Measurements from ENCODE around the gene STXBP1. TPM values are rescaled to one million over a fixed set of nuclear protein-coding genes. Genes with fewer than 3 reads are reported as not detected.

STXBP1 gene
- total and polyA plus RNA-seq, 2 of the 8 experiments (the other 6 are each of a cell fraction or from before 2014, with no cell fraction given) = 11.5 to 60.9 TPM

DNA sequence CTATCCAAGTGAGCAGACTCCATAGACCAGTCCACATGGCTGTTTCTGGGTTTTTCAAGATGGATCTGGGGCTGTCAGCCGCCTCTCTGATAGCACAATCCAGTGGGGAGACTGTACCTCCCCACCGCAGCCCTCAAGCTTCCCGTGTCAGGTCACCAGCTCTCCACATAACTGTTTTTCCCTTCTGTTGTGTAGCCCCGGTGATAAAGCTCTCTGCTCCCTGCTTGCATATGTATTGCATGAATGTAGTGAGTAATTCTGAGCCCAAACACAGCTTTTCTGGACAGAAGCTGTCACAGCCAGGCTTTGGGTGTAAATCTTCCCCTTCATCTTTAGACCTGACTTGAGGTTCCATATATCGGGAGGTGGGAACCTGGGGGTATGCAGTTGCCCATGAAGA, 71.6 kb downstream of the STXBP1 start:
- H4K20me1 ChIP-seq (replicated peaks in 1 of 2; ENCODE audit: control insufficient read depth in 1 of 2, insufficient read depth in 2 of 2, low read length in 2 of 2) = peaks cover 0 to 2% of the 10 kb centered on the region in 2 experiments
- H4K91ac ChIP-seq (replicated peaks; ENCODE audit: insufficient read length, low read length) = no peak overlapping the region
- no peaks in the 10 kb centered on the region for H3K79me1 ChIP-seq (ENCODE audit: low read depth, low read length)
- no peak overlapping the region for H3K56ac ChIP-seq (replicated peaks; ENCODE audit: insufficient read length, low read depth, low read length)
- H3K4me3 ChIP-seq (ENCODE audit: extremely low read depth in 1 of 4, insufficient read depth in 2 of 4, low read depth in 3 of 4, low read length in 4 of 4) = no peak overlapping the region
- ChIA-PET CTCF (ENCODE audit: partially characterized antibody) (interaction anchor here (0.9 to 2.9 kb wide), 8 partner anchors 10 to 179 kb away, joined by 3 to 11 read pairs (median 4); partner anchors contain the start of gene TOR2A), POLR2A (ENCODE audit: partially characterized antibody) (no interaction called here)
- no peak overlapping the region for H2BK5ac ChIP-seq (ENCODE audit: low read depth, low read length)
- 0 out of 2 replicates have a peak overlapping the region, but pooled peaks have one; percentile 58 for H3K27ac ChIP-seq (ENCODE audit: low read depth, low read length)
- no peak overlapping the region for H4K8ac ChIP-seq (ENCODE audit: extremely low read depth, insufficient read depth, low read length)
- no peaks in the 10 kb centered on the region for H3K23me2 ChIP-seq (ENCODE audit: low read depth, low read length)
- no peaks in the 10 kb centered on the region for H3K9me3 ChIP-seq (ENCODE audit: insufficient read depth in 2 of 2, low read depth in 1 of 2, low read length in 1 of 2)
- H3K36me3 ChIP-seq (ENCODE audit: control insufficient read depth in 2 of 4, insufficient read depth in 4 of 4, low read length in 3 of 4) = peaks cover 2 to 37% (median 14%) of the 10 kb centered on the region in 4 experiments; a peak in 5 of 8 replicates
- no peaks in the 10 kb centered on the region for H3K4me1 ChIP-seq (replicated peaks in 1 of 4; ENCODE audit: control insufficient read depth in 3 of 4, insufficient read depth in 4 of 4, low read length in 3 of 4)
- 91% methylated on average over 5 of the region's 5 CpGs; no CpG with 5 or more reads in 1 of the 2 experiments for WGBS, 2 experiments (ENCODE audit: extremely low coverage in 1 of 2, insufficient coverage in 1 of 2, insufficient read length in 1 of 2, insufficient replicate concordance in 2 of 2, low coverage in 1 of 2, low lambda C conversion rate in 2 of 2, missing lambda C conversion rate in 1 of 2)
- no peak overlapping the region for H2AK5ac ChIP-seq (ENCODE audit: low read depth, low read length)
- no peak overlapping the region for H2BK15ac ChIP-seq (ENCODE audit: low read length)
- H3K18ac ChIP-seq (ENCODE audit: extremely low read depth, low read length) = no peak overlapping the region
- H3K4me2 ChIP-seq (ENCODE audit: insufficient read depth in 1 of 2, low read depth in 2 of 2, low read length in 2 of 2) = no peak overlapping the region
- no peak overlapping the region for H3K4ac ChIP-seq (replicated peaks; ENCODE audit: insufficient read length, low read depth, low read length)
- H2BK12ac ChIP-seq (ENCODE audit: low read depth, low read length) = no peak overlapping the region
- H3K27me3 ChIP-seq (replicated peaks in 1 of 4; ENCODE audit: control insufficient read depth in 3 of 4, extremely low read depth in 1 of 4, insufficient read depth in 3 of 4, low read length in 3 of 4) = no peaks in the 10 kb centered on the region
- DNase-seq (ENCODE audit: low read depth in 1 of 2, low spot score in 2 of 2) (no peak), FAIRE-seq (no peak)
- no peak overlapping the region for H2AFZ ChIP-seq (ENCODE audit: low read length)
- H2BK120ac ChIP-seq (replicated peaks; ENCODE audit: low read depth, low read length) = no peak overlapping the region
- H3K79me2 ChIP-seq (ENCODE audit: control insufficient read depth in 1 of 2, insufficient read depth in 2 of 2, low read length in 2 of 2) = no peaks in the 10 kb centered on the region
- no peak overlapping the region for H3K9ac ChIP-seq (replicated peaks in 1 of 4; ENCODE audit: extremely low read depth in 1 of 4, low read depth in 3 of 4, low read length in 3 of 4)
- H3K23ac ChIP-seq (ENCODE audit: insufficient read length) = no peak overlapping the region
- TF ChIP-seq POLR2A (IDR thresholded peaks at IDR 0.05; ENCODE audit: control extremely low read depth in 1 of 2, low read depth in 2 of 2, low read length in 2 of 2) = no peak
- TF ChIP-seq RFX5 (IDR thresholded peaks at IDR 0.05; ENCODE audit: borderline replicate concordance, low read depth, low read length) = no peak
- no peak overlapping the region for H4K5ac ChIP-seq (ENCODE audit: insufficient read length, low read depth, low read length)
- no peak overlapping the region for H2BK20ac ChIP-seq (ENCODE audit: low read length)
- no peak overlapping the region for H3K14ac ChIP-seq (ENCODE audit: insufficient read length)
